ENCODE measurements around the gene SGSM1.
"Not testable (repeated sequence)": the region's sequence is repeated elsewhere in the genome, so short reads cannot be mapped to it uniquely, and the experiment has no call there.

The SGSM1 gene

DNA sequence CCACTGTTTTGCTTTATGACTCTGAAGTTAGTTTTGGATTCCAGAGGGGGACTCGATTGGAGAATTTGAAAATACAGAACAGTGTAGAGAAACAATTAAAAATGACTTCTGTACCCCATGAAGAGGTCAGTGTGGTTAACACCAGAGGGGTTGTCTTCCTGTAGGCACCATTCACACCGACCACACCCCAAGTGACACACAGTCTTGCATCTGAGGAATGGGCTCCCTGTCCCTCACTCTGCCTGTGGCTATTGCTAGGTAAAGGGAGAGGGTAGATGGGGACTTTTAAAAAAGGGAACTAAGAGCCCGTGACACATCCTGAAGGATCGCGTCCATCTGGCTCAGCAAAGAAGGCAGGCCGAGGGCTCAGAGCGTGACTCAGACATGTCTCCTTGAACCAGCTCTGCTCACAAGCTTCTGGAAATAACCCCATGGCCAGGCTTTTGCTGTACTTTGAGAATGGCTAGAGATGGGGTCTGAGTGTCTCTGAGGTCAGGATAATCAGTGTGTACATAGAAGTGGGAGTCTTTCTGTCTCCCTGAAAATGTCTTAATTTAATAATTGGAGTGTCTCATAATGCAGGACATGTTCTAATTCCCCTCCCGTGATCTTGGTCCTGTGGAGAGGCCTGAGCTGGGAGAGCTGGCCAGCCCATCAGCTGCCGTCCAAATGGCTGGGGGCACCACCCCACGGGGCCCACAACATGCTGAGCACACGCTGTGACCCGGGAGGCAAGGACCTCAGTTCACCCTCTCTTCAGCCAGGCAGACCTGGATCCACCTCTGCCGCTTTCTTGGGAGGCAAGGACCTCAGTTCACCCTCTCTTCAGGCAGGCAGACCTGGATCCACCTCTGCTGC lies 39.3 kb downstream of the SGSM1 start:
- DNase-seq: no peak

DNA sequence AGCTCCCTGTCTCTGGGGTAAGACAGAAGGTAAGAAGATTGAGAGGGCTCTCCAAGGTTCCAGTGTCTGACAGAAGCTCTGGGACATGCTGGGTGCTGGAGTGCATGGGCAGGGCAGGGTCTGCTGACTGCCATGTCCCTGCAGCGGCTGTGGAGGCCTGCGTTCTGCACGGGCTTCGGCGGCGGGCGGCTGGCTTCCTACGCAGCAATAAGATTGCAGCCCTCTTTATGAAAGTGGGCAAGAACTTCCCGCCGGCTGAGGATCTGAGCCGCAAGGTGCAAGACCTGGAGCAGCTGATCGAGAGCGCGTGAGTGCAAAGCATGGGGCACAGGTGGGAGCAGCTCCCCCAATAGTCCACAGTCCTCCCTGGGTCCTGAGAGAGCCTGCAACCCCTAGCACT lies 41.5 kb downstream of the SGSM1 start:
- no peak for DNase-seq

DNA sequence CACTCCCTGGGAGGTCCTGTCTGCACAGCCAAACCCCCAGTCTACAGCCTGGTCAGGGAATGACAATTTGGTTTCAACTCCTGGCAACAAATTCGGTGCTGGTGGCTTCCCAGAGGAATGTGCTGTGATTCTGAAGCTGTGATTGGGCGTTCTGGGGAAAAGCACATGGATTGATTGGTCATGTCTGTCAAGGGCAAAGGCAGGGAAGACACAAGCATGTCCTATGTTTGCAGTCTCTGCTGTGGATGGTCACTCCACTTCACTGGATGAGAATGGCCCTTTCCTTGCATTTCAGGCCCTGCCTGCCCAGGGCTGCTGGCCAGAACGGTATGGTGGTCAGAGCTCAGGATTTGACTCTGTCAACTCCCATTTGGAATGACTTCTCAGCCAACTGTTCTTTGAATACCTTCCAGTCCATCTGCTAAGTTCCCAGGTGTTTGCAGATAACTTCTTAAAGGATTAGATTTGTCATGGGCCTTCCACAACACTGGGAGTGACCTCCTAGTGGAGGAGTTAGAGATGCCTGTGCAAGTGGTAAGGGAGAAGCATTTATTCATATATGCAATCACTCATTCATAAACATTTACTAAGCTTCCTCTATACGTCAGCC lies 42.7 kb downstream of the SGSM1 start:
- no peak for DNase-seq

DNA sequence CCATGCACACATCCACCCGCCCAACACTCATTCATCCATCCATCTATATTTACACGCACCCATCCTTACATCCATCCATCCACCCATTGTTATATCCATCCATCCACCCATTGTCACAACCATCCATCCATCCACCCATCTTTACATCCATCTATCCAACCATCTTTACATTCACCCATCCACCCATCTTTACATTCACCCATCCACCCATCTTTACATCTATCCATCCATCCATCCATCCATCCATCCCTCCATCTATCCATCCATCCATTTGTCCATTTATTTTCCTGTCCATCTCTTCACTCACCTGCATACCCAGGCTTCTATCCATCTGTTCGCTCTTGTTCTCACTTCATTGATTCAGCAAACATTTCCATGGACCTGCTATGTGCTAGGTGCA lies 49.8 kb downstream of the SGSM1 start:
- DNase-seq: no peak

DNA sequence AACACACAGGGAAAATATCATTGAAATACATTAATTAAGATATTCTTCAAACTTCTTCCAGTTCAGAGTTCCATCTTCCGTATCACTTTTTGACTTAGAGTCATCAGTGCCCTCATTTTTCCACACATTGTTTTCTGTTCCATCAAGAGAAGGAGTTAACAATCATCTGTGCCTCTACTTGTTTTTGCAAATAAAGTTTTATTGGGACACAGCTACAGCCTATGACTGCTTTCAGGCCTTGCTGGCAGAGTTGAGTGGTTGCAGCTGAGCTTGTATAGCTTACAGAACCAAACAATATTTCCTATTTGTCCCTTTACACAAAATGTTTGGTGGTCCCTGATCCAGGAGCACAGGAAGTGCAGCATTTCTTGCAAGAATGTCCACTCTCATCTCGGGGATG lies 51.6 kb downstream of the SGSM1 start:
- no peak for DNase-seq

DNA sequence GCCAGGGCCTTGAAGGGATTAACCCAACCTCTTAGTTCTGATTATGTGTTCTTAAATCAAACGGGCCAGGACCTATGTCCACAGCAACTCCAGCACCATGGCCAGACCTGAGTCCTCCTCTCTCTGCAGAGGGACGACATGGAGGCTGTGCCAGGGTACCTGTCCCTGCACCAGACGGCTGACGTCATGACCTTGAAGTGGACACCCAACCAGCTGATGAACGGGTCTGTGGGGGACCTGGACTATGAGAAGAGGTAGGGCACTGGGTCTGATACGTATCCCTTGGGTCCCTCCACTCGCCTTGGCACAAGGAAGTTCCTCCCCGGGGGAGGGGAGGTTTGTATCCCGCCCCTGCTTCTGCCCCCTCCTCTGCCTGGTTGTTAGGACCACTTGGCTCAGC lies 53.6 kb downstream of the SGSM1 start:
- DNase-seq: no peak

DNA sequence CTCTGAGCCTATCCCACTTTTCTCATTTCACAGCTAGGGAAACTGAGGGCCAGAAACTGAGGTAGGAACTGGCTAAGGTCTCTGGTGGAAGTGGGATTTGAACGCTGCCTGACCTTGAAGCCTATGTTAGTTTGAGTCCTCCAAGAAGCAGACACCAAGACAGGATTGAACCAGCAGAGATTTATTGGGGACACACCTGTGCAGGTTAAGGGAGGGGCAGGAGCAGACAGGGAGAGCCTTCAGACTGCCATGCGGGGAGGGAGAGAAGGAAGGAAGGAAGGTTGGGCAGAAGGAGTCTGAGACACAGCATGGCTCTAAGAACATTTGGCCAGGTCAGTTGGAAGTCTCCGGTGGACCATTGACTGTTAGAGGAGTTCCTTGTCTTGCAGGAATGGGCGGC lies 59.5 kb downstream of the SGSM1 start:
- no peak for DNase-seq

DNA sequence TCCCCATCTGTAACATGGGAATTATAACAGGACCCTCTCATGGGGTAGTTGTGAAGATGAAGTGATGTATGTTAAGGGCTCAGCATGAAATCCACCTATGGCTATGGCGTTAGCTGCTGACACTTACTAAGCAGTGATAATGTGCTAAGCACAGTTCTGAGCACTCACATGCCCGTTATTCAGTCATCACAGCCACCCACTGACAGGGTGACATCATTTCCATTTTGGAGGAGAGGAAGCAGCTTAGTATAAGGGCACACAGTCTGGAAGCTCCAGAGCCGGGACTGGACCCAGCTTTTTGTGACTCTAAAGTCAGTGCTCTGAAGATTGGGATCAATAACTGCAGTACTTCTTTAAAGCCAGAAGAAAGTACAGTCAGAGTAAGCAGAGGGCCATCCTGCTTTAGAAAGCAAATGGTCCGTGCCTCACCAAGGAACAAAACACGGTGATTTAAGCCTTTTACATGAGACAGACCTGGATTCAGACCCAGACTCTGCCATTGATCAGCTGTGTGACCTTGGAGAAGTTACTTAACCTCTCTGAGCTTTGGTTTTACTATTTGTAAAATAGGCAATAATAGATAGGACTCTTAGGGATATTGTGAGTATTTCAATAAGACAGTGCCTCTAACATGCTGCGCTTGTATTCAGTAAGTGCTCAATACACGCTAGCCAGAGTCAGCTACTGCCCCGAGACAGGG lies 61.5 kb downstream of the SGSM1 start:
- DNase-seq: no peak

DNA sequence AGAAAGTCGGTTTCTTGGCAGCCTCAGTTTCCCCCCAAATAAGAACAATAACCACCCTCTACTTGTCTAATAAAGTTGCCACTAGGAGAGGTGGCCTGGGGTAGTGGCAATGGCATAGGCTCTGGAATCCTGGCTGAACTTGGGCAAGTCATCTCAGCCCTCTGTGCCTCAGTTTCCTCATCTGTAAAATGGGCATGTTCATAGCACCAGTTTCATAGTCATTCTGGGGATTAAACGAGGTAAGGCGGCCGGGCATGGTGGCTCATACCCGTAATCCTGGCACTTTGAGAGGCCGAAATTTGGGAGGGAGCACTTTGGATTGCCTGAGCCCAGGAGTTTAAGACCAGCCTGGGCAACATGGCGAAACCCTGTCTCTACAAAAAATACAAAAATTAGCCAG lies 63.0 kb downstream of the SGSM1 start:
- no peak for DNase-seq

DNA sequence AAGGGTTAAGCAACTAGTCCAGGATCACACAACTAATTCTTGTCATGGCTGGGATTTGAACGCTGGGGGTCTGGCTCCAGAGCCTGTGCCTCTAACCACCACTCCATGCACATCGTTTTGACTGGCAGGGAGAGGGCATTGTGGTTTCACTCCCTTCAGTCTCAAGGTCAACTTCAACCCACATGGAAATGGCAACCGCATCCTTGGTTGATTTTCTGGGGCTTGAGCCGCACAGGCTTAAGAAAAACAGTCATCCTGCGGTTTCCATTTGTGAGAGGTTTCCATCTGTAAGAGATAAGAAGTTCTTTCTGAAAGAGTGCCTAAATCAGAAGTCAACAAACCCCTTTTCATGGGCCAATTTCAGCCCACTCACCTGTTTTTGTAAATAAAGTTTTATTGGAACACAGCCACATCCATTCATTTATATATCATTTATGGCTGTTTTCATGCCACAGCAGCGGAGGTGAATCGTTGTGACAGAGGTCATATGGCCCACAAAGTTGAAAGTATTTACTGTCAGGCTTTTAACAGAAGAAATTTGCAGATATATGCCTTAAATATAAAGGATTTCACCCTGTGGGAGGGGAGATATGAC lies 65.7 kb downstream of the SGSM1 start:
- no peak for DNase-seq

DNA sequence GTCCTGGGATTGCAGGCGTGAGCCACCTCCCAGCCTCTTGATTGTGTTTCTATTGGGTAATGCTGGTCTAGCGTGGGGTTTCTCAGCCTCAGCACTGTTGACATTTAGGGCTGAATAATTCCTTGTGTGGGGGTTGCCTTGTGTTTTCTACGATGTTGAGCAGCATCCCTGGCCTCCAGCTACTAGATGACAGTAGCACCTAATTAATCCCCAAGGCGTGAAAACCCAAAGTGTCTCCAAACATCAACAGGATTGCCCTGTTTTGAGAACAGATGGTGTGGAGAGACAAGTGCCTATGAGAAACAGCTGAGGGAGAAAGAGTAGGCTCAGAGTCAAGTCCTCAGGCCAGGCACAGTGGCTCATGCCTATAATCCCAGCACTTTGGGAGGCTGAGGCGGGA lies 67.2 kb downstream of the SGSM1 start:
- DNase-seq: no peak

DNA sequence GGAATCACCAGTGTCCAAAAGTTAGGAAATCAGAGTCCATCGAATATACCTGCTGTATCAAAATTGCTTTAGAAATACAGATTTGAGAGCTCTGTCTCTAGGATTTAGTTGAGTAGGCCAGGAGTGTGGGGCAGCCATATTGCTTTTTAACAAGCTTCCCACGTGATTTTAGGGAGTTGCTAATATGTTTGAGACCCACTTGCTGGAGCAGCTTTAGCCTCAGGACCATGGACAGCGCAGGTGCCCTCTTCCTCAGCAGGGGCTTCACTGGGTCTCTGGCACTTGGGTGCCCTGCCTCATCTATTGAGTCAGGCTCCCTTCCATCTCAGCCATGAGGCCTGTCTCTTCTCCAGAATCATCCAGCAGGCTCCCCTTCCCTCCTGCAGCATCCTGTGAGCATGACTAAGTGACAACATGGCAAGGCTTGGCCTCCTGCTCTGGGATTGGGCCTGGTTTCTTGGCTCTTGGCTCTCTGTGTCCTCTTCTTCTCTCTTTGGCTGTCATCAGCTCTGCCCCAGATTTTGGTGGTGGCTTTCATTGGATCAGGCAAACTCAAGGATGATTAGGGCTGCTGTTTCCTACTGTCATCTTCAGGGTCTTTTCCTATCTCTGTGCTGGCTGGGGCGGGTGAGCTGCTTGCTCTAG lies 70.0 kb downstream of the SGSM1 start:
- no peak for DNase-seq

DNA sequence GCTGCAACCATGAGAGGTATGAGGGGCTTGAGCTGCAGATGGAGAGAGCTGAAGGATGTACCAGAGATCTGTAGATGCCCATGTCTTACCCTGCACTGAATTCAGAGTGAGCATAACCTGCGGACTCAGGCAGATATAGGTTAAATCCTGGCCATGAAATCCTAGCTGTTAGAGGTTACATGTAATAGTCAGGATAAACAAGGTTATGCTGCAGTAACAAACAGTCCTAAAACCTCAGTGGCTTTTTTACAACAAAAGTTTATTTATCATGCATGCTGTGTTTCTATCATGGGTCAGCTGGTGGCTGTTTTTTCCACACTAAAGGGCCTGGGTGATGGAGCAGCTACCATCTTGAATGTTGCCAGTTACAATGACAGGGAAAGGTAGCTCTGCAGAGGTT lies 70.7 kb downstream of the SGSM1 start:
- no peak for DNase-seq

DNA sequence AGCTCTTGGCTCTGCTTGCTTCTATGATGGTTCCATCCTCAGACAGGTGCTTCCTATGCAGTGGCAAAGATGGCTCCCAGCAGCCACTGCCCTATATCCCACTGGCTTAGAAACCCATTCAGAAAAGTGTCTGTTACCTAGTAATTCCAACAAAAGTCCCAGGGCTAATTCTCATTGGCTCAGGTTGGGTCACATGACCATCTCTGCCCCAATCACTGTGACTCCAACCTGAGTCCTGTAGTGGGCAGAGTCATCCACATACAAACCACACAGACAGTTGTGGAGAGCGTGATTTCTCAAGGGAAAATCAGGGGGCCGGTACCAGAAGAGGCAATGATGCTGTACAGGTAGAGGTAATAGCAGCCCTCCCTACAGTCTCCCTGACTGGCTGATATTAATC lies 73.0 kb downstream of the SGSM1 start:
- no peak for DNase-seq

DNA sequence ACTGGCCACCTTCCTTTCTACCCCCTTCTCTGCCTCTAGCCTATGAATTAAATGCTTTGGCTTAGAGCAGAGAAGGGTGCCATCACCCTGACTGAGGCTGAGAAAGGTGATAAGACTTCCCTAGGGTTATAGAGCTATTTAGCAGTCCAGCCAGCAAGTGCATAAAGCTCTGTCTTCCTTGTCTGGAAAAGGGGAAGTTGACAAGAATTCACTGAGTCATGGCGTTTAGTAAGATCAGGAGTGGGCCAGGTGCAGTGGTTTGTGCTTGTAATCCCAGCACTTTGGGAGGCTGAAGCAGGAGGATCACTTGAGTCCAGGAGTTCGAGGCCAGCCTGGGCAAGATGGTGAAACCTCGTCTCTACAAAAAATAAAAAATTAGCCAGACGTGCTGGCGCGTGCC lies 77.4 kb downstream of the SGSM1 start:
- no peak for DNase-seq

DNA sequence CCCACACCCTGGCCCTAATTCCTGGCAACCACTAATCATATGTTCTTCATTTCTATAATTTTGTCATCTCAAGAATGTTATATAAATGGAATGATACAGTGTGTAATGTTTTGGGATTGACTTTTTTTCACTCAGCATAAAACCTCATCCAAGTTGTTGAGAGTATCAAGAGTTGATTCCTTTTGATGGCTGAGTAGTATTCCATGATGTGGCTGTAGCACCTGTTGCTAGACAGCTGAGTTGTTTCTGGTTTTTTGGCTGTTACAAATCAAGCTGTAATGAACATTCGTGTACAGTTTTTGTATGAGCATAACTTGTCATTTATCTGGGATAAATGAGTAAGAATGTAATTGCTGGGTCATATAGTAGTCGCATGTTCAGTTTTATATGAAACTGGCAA lies 81.2 kb downstream of the SGSM1 start:
- no peak for DNase-seq

DNA sequence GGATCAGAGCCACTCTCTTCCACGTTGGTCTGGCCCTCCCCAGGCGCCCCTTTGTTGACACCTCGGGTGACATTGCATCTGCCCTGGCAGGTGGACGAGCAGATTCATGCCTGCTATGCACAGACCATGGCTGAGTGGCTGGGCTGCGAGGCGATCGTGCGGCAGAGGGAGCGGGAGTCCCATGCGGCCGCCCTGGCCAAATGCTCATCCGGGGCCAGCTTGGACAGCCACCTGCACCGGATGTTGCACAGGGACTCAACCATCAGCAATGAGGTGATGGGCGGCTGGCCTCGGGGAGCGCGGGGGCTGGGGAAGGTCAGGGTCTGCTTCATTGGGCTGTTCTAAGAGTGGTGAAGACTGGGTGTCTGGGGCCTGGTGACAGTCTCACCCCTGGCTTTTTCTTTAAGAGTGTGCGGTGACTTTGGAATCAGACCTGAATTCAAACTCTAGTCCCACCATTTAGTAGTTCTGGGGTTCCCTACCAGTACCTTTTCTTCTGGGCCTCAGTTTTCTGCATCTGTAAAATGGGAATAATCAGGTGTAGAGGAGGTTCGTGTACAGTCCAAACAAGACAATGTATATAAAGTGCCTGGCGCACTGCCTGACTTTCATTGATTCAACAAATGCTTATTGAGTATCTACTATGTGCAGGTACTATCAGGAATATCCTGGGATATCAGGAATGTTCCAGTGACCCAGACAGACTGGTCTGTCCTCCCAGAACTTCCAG lies 87.5 kb downstream of the SGSM1 start:
- DNase-seq: no peak

DNA sequence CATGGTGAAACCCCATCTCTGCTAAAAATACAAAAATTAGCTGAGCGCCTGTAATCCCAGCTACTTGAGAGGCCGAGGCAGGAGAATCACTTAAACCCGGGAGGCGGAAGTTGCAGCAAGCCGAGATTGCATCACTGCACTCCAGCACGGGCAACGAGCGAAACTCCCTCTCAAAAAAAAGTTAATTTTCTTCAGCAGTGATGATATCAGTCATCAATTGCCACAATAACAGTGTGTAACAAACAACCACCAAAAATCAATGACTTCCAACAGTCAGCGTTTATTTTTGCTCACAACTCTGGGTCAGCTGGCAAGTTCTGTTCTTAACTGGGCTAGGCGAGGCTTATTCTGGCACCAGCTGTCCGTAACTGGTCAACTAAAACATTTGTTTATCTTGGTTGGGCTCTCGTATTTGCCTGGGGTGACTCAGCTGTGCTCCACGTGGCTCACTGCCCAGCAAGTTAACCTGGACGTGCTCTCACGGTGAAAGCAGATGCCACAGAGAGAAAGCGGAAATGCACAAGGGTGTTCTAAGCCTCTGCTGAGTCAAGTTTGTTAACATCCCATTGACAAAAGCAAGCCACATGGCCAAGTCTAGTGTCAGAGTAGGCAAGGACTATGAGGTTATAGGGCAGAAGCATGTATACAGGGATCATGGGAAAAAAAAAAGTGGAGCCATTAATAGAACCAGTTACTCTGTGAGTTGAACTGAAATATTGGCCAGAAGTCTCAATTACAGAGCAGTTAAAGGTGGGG lies 88.4 kb downstream of the SGSM1 start:
- DNase-seq: no peak

DNA sequence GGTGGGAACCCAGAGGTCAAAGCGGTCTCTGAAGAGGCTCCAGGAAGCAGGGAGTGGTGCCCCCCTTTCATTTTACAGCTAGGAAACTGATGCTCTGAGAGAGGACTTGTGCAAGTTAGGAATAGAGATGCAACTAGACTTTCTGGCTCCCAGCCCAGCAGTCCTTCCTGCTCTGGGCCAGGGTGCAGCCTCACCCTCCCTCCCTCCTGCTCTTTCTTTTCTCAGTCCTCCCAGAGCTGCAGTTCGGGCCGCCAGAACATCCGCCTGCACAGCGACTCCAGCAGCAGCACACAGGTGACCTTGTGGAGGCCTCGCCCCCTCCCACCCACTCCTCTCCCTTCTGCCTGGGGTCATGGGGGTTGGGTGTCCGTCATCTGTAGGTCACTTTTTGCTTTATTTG lies 89.0 kb downstream of the SGSM1 start:
- no peak for DNase-seq

DNA sequence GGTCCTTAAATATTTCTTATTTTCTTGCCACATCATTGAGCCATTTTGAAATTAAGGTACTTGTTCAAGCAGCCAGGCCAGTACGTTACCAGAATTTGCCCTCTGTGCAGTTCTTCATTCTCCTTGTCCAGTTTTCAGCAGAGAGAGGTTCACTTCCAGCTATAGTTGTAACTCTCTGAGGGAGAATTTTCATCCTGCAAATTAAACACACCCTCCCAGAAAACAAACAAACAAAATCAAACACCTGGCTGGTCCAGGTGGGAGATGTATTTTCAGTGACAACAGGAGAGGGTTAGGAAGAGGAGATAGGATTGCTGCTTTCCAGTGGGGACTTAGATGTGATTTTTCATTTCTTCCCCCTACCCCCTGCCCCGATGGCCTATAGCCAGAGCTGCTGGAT lies 95.4 kb downstream of the SGSM1 start:
- DNase-seq: no peak

DNA sequence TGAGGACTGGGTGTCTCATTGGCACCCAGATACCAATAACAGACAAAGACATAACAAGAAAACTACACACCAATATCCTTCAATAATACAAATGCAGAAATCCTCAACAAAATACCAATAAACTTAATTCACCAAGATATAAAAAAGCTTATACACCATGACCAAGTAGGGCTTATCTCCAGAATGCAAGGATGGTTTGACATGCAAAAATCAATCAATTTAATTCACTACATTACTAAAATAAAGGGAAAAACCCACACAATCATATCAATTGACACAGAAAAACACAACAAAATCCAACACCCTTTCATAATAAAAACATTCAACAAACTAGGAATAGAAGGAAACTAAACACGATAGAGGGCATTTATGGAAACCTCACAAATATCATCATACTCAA lies 99.9 kb downstream of the SGSM1 start:
- DNase-seq: no peak

DNA sequence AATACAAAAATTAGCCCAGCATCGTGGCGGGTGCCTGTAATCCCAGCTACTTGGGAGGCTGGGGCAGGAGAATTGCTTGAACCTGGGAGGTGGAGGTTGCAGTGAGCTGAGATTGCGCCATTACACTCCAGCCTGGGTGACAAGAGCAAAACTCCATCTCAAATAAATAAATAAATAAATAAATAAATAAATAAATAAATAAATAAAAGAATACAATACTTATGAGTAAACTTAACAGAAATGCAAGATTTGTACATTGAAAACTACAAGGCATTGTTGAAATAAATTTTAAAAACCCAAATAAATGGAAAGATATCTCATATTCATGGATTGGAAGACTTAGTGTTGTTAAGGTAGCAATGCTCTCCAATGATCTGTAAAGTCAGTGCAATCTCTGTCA lies 101.1 kb downstream of the SGSM1 start:
- DNase-seq: not testable (repeated sequence)
